Ishikawa (cell line): Measurements from ENCODE around the gene MYO9B.

Experiments used
- CEBPB ChIP-seq: IDR thresholded peaks from 2 replicates; pipeline ENCODE4 v1.6.1; 2012
- CREB1 ChIP-seq: IDR thresholded peaks from 2 replicates; pipeline ENCODE4 v1.6.1; 2012; ENCODE audit warnings: low read depth
- EGR1 ChIP-seq: IDR thresholded peaks from 2 replicates; pipeline ENCODE4 v1.6.1; 2012
- EP300 ChIP-seq: IDR thresholded peaks from 2 replicates; pipeline ENCODE4 v1.6.1; 2012; ENCODE audit warnings: borderline replicate concordance
- FOXM1 ChIP-seq: IDR thresholded peaks from 2 replicates; pipeline ENCODE4 v1.6.1; 2012; ENCODE audit warnings: low read depth, borderline replicate concordance
- MAX ChIP-seq: IDR thresholded peaks from 2 replicates; pipeline ENCODE4 v1.6.1; 2012
- NFIC ChIP-seq: IDR thresholded peaks from 2 replicates; pipeline ENCODE4 v1.6.1; 2012
- RAD21 ChIP-seq: IDR thresholded peaks from 2 replicates; pipeline ENCODE4 v1.6.1; 2012; ENCODE audit warnings: low read depth
- REST ChIP-seq: IDR thresholded peaks from 2 replicates; pipeline ENCODE4 v1.6.1; 2012; ENCODE audit warnings: low read depth, mild to moderate bottlenecking
- TAF1 ChIP-seq: IDR thresholded peaks from 2 replicates; pipeline ENCODE4 v1.6.1; 2012; ENCODE audit warnings: low read depth, mild to moderate bottlenecking
- TCF12 ChIP-seq: IDR thresholded peaks from 2 replicates; pipeline ENCODE4 v1.6.1; 2012; ENCODE audit warnings: low read depth
- TEAD4 ChIP-seq: IDR thresholded peaks from 2 replicates; pipeline ENCODE4 v1.6.1; 2012
- USF1 ChIP-seq: IDR thresholded peaks from 2 replicates; pipeline ENCODE4 v1.6.1; 2012
- YY1 ChIP-seq: IDR thresholded peaks from 2 replicates; pipeline ENCODE4 v1.6.1; 2012; ENCODE audit warnings: low read depth
- ZBTB7A ChIP-seq: IDR thresholded peaks from 2 replicates; pipeline ENCODE4 v1.6.1; 2012; ENCODE audit warnings: low read depth

The MYO9B gene

GRCh38 chr19:17055636-17056035 is 19.9 kb upstream of the MYO9B start:
- TF ChIP-seq TEAD4 (no peak), TCF12 (no peak), ZBTB7A (no peak), MAX (no peak), REST (no peak), YY1 (no peak), CREB1 (no peak), TAF1 (no peak)

- TF ChIP-seq FOXM1, result no peak
- TF ChIP-seq REST, result no peak
- TF ChIP-seq TCF12, result no peak
- TF ChIP-seq USF1, result no peak
- TF ChIP-seq EGR1, result no peak
- no peak for TF ChIP-seq TEAD4
- TF ChIP-seq MAX, result no peak
- TF ChIP-seq RAD21, result no peak
- TF ChIP-seq EP300, result no peak
- no peak for TF ChIP-seq CEBPB
- TF ChIP-seq ZBTB7A, result no peak
- TF ChIP-seq CREB1, result no peak
- TF ChIP-seq NFIC, result no peak
- no peak for TF ChIP-seq TAF1
- no peak for TF ChIP-seq YY1
Observed at GRCh38 chr19:17058236-17058635, 17.3 kb upstream of the MYO9B start.

- TF ChIP-seq NFIC (no peak), TCF12 (no peak), FOXM1 (no peak), REST (no peak), EP300 (no peak), TEAD4 (no peak)
Observed at GRCh38 chr19:17060802-17061201, 14.8 kb upstream of the MYO9B start.

GRCh38 chr19:17061205-17061604 is 14.4 kb upstream of the MYO9B start:
- TF ChIP-seq CEBPB (no peak), ZBTB7A (no peak), CREB1 (no peak), TCF12 (no peak), TAF1 (no peak), FOXM1 (no peak), RAD21 (no peak), NFIC (no peak), EP300 (no peak), MAX (no peak), TEAD4 (no peak), EGR1 (no peak), USF1 (no peak), YY1 (no peak), REST (no peak)
